Amniotic epithelial cell (primary cell): Measurements from ENCODE around the gene ACTR1B.
"Not testable (repeated sequence)": the region's sequence is repeated elsewhere in the genome, so short reads cannot be mapped to it uniquely, and the experiment has no call there.

Source experiments
- DNase-seq: peaks from one replicate; pipeline ENCODE4 v3.0.0-alpha.2; 2010; ENCODE audit warnings: low read depth

ACTR1B gene

DNA sequence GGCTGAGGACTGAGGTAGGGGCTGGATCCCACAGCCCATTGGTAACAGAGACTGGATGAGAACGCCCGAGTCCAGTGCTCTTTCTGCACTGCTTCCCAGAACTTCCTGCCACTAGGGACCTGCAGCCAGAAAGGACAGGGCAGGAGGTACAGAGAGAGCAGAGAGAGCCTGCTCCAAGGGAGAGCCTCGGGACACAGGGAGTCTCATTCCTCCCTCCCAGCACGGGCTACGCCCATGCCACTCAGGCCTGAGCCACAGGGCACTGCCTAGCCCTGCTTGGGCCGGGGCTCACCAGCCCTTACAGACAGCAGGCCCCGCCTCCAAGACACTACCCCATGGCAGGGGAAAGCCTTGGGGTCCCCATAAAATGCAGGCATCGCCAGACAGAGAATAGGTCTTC lies 48.1 kb downstream of the ACTR1B start:
- not testable (repeated sequence) for DNase-seq

- DNase-seq = not testable (repeated sequence)
Observed at GRCh38 chr2:97611895-97612294, 51.9 kb downstream of the ACTR1B start.

- DNase-seq = not testable (repeated sequence)
Observed at GRCh38 chr2:97608745-97609144, 55.1 kb downstream of the ACTR1B start.
